Progenitor cell of endocrine pancreas (in vitro differentiated cells): Measurements from ENCODE around the gene ATF2. TPM values are rescaled to one million over a fixed set of nuclear protein-coding genes. Genes with fewer than 3 reads are reported as not detected.
A peak's percentile ranks its signal among the peaks of the same experiment; 100 is the strongest.

ENCODE experiments used
- DNase-seq: peaks from one replicate; pipeline ENCODE4 v3.0.0; 2021; ENCODE audit warnings: low spot score; ENCODE audit not compliant: unreplicated experiment
- H3K27ac Mint-ChIP-seq: 2 replicates; pipeline ENCODE4 v1.8.0; 2021; ENCODE audit warnings: mild to moderate bottlenecking, moderate library complexity, mixed read lengths
- H3K27me3 Mint-ChIP-seq: 2 replicates; pipeline ENCODE4 v1.8.0; 2021; ENCODE audit warnings: mixed read lengths
- H3K36me3 Mint-ChIP-seq: 2 replicates; pipeline ENCODE4 v1.8.0; 2022; ENCODE audit warnings: mixed read lengths; ENCODE audit not compliant: insufficient read depth
- H3K4me1 Mint-ChIP-seq: 2 replicates; pipeline ENCODE4 v1.8.0; 2021; ENCODE audit warnings: low read depth, mixed read lengths
- H3K4me3 Mint-ChIP-seq: 2 replicates; pipeline ENCODE4 v1.8.0; 2021; ENCODE audit warnings: low read depth, mild to moderate bottlenecking, moderate library complexity, mixed read lengths
- H3K9me3 Mint-ChIP-seq: 2 replicates; pipeline ENCODE4 v1.8.0; 2021; ENCODE audit warnings: low read depth, mixed read lengths
- total RNA-seq: library from RNA; stranded (reverse); gene quantifications from 2 replicates; pipeline ENCODE4 v1.2.1, GENCODE V29; 2021
- TF ChIP-seq, protein P1 (sequence below): fragments of 200-600 bp; sonication (generic); IDR thresholded peaks from one replicate; pipeline ENCODE4 v1.5.0; 2021; ENCODE audit warnings: antibody characterized with exemption, mild to moderate bottlenecking; ENCODE audit not compliant: unreplicated experiment

Gene ATF2
- total RNA-seq, 1 donor from 2014 or later = 58.9 TPM

DNA sequence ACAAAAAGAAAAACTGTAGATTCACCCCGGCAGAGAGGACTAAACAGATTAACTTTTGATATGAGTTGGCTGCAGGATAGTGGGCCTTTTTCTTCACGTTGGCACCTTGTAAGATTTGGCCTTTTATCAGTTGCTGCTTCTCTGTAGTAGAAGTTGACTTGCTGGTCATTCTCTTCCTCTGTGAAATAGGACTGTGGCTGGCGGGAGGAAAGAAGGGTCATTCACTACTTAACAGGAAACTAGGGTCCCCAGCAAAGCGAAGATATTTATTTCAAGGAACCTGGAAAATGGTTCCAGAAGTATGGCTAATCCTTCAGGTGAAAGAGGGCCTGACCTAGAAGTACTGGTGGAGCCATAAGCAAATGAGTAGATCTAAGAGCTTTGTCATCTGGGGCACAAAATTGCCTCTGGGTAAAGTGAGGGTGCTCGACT is 13.9 kb upstream of the ATF2 start:
- Mint-ChIP-seq H3K4me3 (peak overlapping the region; percentile 96), H3K36me3 (peaks cover 7% of the 10 kb centered on the region), H3K27me3 (no peaks in the 10 kb centered on the region), H3K4me1 (peaks cover 7% of the 10 kb centered on the region), H3K27ac (peak overlapping the region; percentile 95), H3K9me3 (peaks cover 4% of the 10 kb centered on the region)
- no peak for DNase-seq
- TF ChIP-seq, protein P1, sequence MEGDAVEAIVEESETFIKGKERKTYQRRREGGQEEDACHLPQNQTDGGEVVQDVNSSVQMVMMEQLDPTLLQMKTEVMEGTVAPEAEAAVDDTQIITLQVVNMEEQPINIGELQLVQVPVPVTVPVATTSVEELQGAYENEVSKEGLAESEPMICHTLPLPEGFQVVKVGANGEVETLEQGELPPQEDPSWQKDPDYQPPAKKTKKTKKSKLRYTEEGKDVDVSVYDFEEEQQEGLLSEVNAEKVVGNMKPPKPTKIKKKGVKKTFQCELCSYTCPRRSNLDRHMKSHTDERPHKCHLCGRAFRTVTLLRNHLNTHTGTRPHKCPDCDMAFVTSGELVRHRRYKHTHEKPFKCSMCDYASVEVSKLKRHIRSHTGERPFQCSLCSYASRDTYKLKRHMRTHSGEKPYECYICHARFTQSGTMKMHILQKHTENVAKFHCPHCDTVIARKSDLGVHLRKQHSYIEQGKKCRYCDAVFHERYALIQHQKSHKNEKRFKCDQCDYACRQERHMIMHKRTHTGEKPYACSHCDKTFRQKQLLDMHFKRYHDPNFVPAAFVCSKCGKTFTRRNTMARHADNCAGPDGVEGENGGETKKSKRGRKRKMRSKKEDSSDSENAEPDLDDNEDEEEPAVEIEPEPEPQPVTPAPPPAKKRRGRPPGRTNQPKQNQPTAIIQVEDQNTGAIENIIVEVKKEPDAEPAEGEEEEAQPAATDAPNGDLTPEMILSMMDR = no peak

DNA sequence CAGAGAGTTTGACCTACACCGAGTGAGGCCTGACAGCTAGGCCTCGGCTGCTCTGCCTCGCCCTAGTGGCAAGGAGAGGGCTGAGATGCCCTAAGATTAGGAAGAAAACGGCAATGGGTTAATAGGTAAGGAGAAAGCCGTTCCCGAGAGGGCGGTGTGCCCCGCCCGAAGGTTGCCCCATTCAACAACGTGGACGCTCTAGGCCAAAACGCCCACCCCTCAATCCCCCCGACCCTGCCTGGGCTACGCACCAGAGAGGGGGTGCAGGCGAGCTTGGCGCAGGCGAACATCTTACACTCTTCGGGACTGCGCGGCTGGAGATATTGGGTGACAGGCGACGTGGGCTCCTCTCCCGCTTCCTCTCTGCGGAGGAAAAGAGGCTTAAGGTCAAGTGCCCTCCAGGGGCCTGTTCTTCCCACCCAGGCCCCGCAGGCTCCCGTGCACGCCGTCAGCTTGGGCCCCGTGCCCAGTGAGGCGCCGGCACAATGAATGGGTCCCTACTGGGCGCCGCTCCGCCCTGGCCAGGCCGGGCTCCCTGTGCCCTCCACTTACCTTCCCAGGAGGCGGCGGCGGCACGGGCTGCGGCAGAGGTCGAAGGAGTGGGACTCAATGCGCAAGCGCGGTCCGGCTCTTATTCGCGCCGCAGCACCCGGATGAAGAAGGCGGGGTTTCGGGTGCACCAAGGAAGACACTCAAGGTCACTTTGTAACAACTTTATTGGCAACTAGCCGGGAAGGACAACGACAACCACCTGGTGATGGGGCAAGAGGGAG is 13.3 kb upstream of the ATF2 start, which contains the start of gene ATP5MC3:
Gene ATP5MC3, minus strand, starts transcription at position 607 of the 773 bp plus-strand sequence. Its CDS starts 317 bp downstream, at position 290.
- peaks cover 11% of the 10 kb centered on the region for H3K36me3 Mint-ChIP-seq
- no peaks in the 10 kb centered on the region for H3K27me3 Mint-ChIP-seq
- DNase-seq = peak; percentile 84
- H3K4me3 Mint-ChIP-seq = peak within 1 kb of the TSS; percentile 96
- peaks cover 7% of the 10 kb centered on the region for H3K4me1 Mint-ChIP-seq
- H3K9me3 Mint-ChIP-seq = peaks cover 4% of the 10 kb centered on the region
- TF ChIP-seq, protein P1 = no peak
- H3K27ac Mint-ChIP-seq = peak within 1 kb of the TSS; percentile 95

DNA sequence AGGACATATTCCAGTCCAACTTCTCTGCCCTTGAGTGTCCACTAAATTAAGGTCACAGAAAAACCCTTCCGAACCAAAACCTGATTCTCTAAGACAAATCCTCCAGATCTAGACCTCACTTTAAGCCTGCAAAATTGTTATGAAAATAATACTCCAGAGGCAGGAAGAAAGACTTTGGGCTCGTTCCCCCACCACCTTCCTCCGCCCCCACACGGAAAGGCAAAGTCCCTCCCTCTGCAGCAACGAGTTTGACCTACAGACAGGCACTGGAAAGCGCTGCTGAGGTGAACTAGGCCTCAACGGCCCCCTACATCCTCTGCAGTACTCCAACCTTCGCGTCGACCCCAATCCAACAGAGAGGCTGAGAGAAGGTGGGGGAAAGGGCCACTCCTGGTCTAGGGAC is 12.7 kb upstream of the ATF2 start:
- H3K27ac Mint-ChIP-seq = peak overlapping the region; percentile 95
- TF ChIP-seq, protein P1 = no peak
- H3K27me3 Mint-ChIP-seq = no peaks in the 10 kb centered on the region
- H3K36me3 Mint-ChIP-seq = peaks cover 12% of the 10 kb centered on the region
- peaks cover 7% of the 10 kb centered on the region for H3K4me1 Mint-ChIP-seq
- H3K9me3 Mint-ChIP-seq = peaks cover 4% of the 10 kb centered on the region
- no peak for DNase-seq
- H3K4me3 Mint-ChIP-seq = peak overlapping the region; percentile 96

DNA sequence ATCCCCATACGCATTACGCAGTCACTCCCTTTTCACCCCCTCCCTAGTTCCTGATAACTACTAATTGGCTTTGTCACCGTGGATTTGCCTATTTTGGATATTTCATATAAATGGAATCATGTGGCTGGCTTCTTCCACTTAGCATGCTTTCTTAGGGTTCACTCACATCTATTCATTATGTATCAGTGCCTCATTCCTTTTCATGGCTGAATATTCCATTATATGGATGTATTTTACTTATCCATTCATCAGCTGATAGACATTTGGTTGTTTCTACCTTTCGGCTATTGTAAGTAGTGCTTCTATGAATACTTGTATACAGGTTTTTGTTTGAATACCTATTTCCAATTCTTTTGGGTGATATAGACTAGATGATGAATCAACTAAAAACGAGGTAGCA is 8.6 kb upstream of the ATF2 start:
- Mint-ChIP-seq H3K27ac (peak overlapping the region; percentile 34), H3K4me3 (no peak overlapping the region), H3K27me3 (no peaks in the 10 kb centered on the region), H3K4me1 (peaks cover 6% of the 10 kb centered on the region), H3K9me3 (peaks cover 2% of the 10 kb centered on the region), H3K36me3 (peaks cover 11% of the 10 kb centered on the region)
- no peak for DNase-seq
- TF ChIP-seq, protein P1 = no peak

DNA sequence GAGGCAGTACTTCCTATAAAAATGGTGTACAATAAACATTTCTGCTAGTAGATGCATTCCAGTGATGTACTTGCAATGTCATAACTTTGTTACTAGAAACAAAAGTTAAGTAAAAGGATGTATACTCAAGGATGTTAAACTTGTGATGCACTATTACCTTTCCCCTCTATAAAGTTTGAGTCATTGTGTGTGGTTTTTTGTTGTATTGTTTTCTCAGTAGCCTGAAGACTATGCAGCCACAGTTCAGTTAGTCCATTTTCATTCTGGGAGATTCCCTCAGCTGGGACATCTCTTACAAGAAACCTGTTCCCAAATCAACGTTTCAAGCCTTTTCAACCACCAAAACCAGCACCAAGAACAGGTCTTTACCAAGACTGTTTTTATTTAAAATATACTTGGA is 7.9 kb upstream of the ATF2 start:
- no peak overlapping the region for H3K27ac Mint-ChIP-seq
- no peaks in the 10 kb centered on the region for H3K9me3 Mint-ChIP-seq
- H3K4me1 Mint-ChIP-seq = peaks cover 5% of the 10 kb centered on the region
- H3K27me3 Mint-ChIP-seq = no peaks in the 10 kb centered on the region
- no peak overlapping the region for H3K4me3 Mint-ChIP-seq
- TF ChIP-seq, protein P1 = no peak
- H3K36me3 Mint-ChIP-seq = peaks cover 11% of the 10 kb centered on the region
- DNase-seq = no peak
